ENCODE results near the gene DMD. TPM values are rescaled to one million over a fixed set of nuclear protein-coding genes. Genes with fewer than 3 reads are reported as not detected.

Gene DMD
- total and polyA plus RNA-seq, 2 experiments from 2014 or later: 1.5 to 2.0 TPM

- Histone ChIP-seq H3K27me3 (replicated peaks; ENCODE audit: insufficient read depth) (no peaks in the 10 kb centered on the region), H3K36me3 (ENCODE audit: low read depth) (no peaks in the 10 kb centered on the region), H3K4me3 (no peak overlapping the region), H3K9me3 (ENCODE audit: low read depth) (no peaks in the 10 kb centered on the region), H2AFZ (no peak overlapping the region), H3K27ac (no peak overlapping the region), H3K79me2 (ENCODE audit: insufficient read depth) (no peaks in the 10 kb centered on the region), H3K9me2 (ENCODE audit: insufficient read depth) (no peaks in the 10 kb centered on the region), H3K9ac (no peak overlapping the region), H3F3A (ENCODE audit: insufficient read depth) (no peaks in the 10 kb centered on the region), H4K20me1 (ENCODE audit: insufficient read depth) (no peaks in the 10 kb centered on the region), H3K4me2 (ENCODE audit: unreplicated experiment) (no peak overlapping the region), H3K4me1 (ENCODE audit: insufficient read depth) (no peaks in the 10 kb centered on the region)
- no peak for TF ChIP-seq EZH2phosphoT487 (IDR thresholded peaks at IDR 0.05; ENCODE audit: insufficient read depth, low read depth)
- no peak for TF ChIP-seq EZH2 (IDR thresholded peaks at IDR 0.05; ENCODE audit: insufficient read depth, poor library complexity, severe bottlenecking)
- in situ Hi-C loops (cut with MboI): no loop called here
- WGBS, 2 experiments (ENCODE audit: low coverage in 1 of 2, low lambda C conversion rate in 2 of 2, missing lambda C conversion rate in 2 of 2): 8 to 14% methylated on average over 2 to 4 of the region's 4 CpGs
- DNase-seq: no peak
Measured at GRCh38 chrX:31893525-31893924, 1317.8 kb downstream of the DMD start.

- no peak overlapping the region for H3K4me2 ChIP-seq (ENCODE audit: unreplicated experiment)
- TF ChIP-seq EZH2 (IDR thresholded peaks at IDR 0.05; ENCODE audit: insufficient read depth, poor library complexity, severe bottlenecking): no peak
- no peak for TF ChIP-seq EZH2phosphoT487 (IDR thresholded peaks at IDR 0.05; ENCODE audit: insufficient read depth, low read depth)
- H3K36me3 ChIP-seq (ENCODE audit: low read depth): no peaks in the 10 kb centered on the region
- 0 to 5% methylated on average over 2 of the region's 2 CpGs for WGBS, 2 experiments (ENCODE audit: low coverage in 1 of 2, low lambda C conversion rate in 2 of 2, missing lambda C conversion rate in 2 of 2)
- H2AFZ ChIP-seq: no peak overlapping the region
- in situ Hi-C loops (cut with MboI): no loop called here
- H3K9me3 ChIP-seq (ENCODE audit: low read depth): no peaks in the 10 kb centered on the region
- no peaks in the 10 kb centered on the region for H3K27me3 ChIP-seq (replicated peaks; ENCODE audit: insufficient read depth)
- no peak overlapping the region for H3K9ac ChIP-seq
- no peaks in the 10 kb centered on the region for H3K9me2 ChIP-seq (ENCODE audit: insufficient read depth)
- no peaks in the 10 kb centered on the region for H3F3A ChIP-seq (ENCODE audit: insufficient read depth)
- no peak overlapping the region for H3K27ac ChIP-seq
- H3K4me3 ChIP-seq: no peak overlapping the region
- H3K79me2 ChIP-seq (ENCODE audit: insufficient read depth): no peaks in the 10 kb centered on the region
- no peaks in the 10 kb centered on the region for H4K20me1 ChIP-seq (ENCODE audit: insufficient read depth)
- DNase-seq: no peak
- no peaks in the 10 kb centered on the region for H3K4me1 ChIP-seq (ENCODE audit: insufficient read depth)
Measured at GRCh38 chrX:31889088-31889487, 1322.3 kb downstream of the DMD start.

- no peak for DNase-seq
- Histone ChIP-seq H3K27ac (no peak overlapping the region), H3K9me3 (ENCODE audit: low read depth) (no peaks in the 10 kb centered on the region), H3K9ac (no peak overlapping the region), H2AFZ (no peak overlapping the region), H3K36me3 (ENCODE audit: low read depth) (no peaks in the 10 kb centered on the region), H3K27me3 (replicated peaks; ENCODE audit: insufficient read depth) (no peaks in the 10 kb centered on the region), H3F3A (ENCODE audit: insufficient read depth) (no peaks in the 10 kb centered on the region), H3K4me2 (ENCODE audit: unreplicated experiment) (no peak overlapping the region), H3K79me2 (ENCODE audit: insufficient read depth) (no peaks in the 10 kb centered on the region), H4K20me1 (ENCODE audit: insufficient read depth) (no peaks in the 10 kb centered on the region), H3K4me3 (no peak overlapping the region), H3K9me2 (ENCODE audit: insufficient read depth) (no peaks in the 10 kb centered on the region), H3K4me1 (ENCODE audit: insufficient read depth) (no peaks in the 10 kb centered on the region)
- in situ Hi-C loops (cut with MboI): no loop called here
- no peak for TF ChIP-seq EZH2phosphoT487 (IDR thresholded peaks at IDR 0.05; ENCODE audit: insufficient read depth, low read depth)
- WGBS, 2 experiments (ENCODE audit: low coverage in 1 of 2, low lambda C conversion rate in 2 of 2, missing lambda C conversion rate in 2 of 2): 49 to 61% methylated on average over 2 of the region's 2 CpGs
Measured at GRCh38 chrX:31884535-31884934, 1326.8 kb downstream of the DMD start.

- no peaks in the 10 kb centered on the region for H3K27me3 ChIP-seq (replicated peaks; ENCODE audit: insufficient read depth)
- H3K9ac ChIP-seq: no peak overlapping the region
- H3K36me3 ChIP-seq (ENCODE audit: low read depth): no peaks in the 10 kb centered on the region
- no peaks in the 10 kb centered on the region for H4K20me1 ChIP-seq (ENCODE audit: insufficient read depth)
- H3K4me3 ChIP-seq: no peak overlapping the region
- DNase-seq: no peak
- TF ChIP-seq EZH2 (IDR thresholded peaks at IDR 0.05; ENCODE audit: insufficient read depth, poor library complexity, severe bottlenecking) (no peak), EZH2phosphoT487 (IDR thresholded peaks at IDR 0.05; ENCODE audit: insufficient read depth, low read depth) (no peak)
- H3K79me2 ChIP-seq (ENCODE audit: insufficient read depth): no peaks in the 10 kb centered on the region
- H3K27ac ChIP-seq: no peak overlapping the region
- in situ Hi-C loops (cut with MboI): no loop called here
- 2 to 7% methylated on average over 2 of the region's 2 CpGs for WGBS, 2 experiments (ENCODE audit: low coverage in 1 of 2, low lambda C conversion rate in 2 of 2, missing lambda C conversion rate in 2 of 2)
- H2AFZ ChIP-seq: no peak overlapping the region
- H3K4me2 ChIP-seq (ENCODE audit: unreplicated experiment): no peak overlapping the region
- no peaks in the 10 kb centered on the region for H3F3A ChIP-seq (ENCODE audit: insufficient read depth)
- H3K9me3 ChIP-seq (ENCODE audit: low read depth): no peaks in the 10 kb centered on the region
- no peaks in the 10 kb centered on the region for H3K4me1 ChIP-seq (ENCODE audit: insufficient read depth)
- H3K9me2 ChIP-seq (ENCODE audit: insufficient read depth): no peaks in the 10 kb centered on the region
Measured at GRCh38 chrX:31872007-31872406, 1339.3 kb downstream of the DMD start.

- H3K36me3 ChIP-seq (ENCODE audit: low read depth): no peaks in the 10 kb centered on the region
- H3K27ac ChIP-seq: no peak overlapping the region
- no peak overlapping the region for H3K4me3 ChIP-seq
- no peaks in the 10 kb centered on the region for H3K4me1 ChIP-seq (ENCODE audit: insufficient read depth)
- no peak for DNase-seq
- in situ Hi-C loops (cut with MboI): no loop called here
- no peaks in the 10 kb centered on the region for H3F3A ChIP-seq (ENCODE audit: insufficient read depth)
- no peaks in the 10 kb centered on the region for H3K9me3 ChIP-seq (ENCODE audit: low read depth)
- no peak overlapping the region for H2AFZ ChIP-seq
- no peaks in the 10 kb centered on the region for H3K79me2 ChIP-seq (ENCODE audit: insufficient read depth)
- TF ChIP-seq EZH2 (IDR thresholded peaks at IDR 0.05; ENCODE audit: insufficient read depth, poor library complexity, severe bottlenecking): no peak
- no peak for TF ChIP-seq EZH2phosphoT487 (IDR thresholded peaks at IDR 0.05; ENCODE audit: insufficient read depth, low read depth)
- no peak overlapping the region for H3K9ac ChIP-seq
- H4K20me1 ChIP-seq (ENCODE audit: insufficient read depth): no peaks in the 10 kb centered on the region
- H3K27me3 ChIP-seq (replicated peaks; ENCODE audit: insufficient read depth): no peaks in the 10 kb centered on the region
- no peaks in the 10 kb centered on the region for H3K9me2 ChIP-seq (ENCODE audit: insufficient read depth)
- no peak overlapping the region for H3K4me2 ChIP-seq (ENCODE audit: unreplicated experiment)
Measured at GRCh38 chrX:31870267-31870666, 1341.1 kb downstream of the DMD start.

All from GM23248 (cell line).